GM18507 (cell line): ENCODE data around the gene VIPR1.
"Not testable (repeated sequence)": the region's sequence is repeated elsewhere in the genome, so short reads cannot be mapped to it uniquely, and the experiment has no call there.

ENCODE experiments used
- DNase-seq: peaks from one replicate; pipeline ENCODE4 v3.0.0; 2011; ENCODE audit warnings: low read depth; ENCODE audit not compliant: insufficient read length; ENCODE audit errors: extremely low spot score
- FAIRE-seq: peaks from 2 replicates; lab custom pipeline; 2011; peaks lifted over from hg19 to GRCh38; lab: Jason Lieb, UNC

The VIPR1 gene

GRCh38 chr3:42552830-42553229 lies 50.4 kb downstream of the VIPR1 start:
- FAIRE-seq: no peak
- DNase-seq: no peak

GRCh38 chr3:42556089-42556632 lies 53.7 kb downstream of the VIPR1 start:
- FAIRE-seq: peak; percentile 65
- no peak for DNase-seq

DNA sequence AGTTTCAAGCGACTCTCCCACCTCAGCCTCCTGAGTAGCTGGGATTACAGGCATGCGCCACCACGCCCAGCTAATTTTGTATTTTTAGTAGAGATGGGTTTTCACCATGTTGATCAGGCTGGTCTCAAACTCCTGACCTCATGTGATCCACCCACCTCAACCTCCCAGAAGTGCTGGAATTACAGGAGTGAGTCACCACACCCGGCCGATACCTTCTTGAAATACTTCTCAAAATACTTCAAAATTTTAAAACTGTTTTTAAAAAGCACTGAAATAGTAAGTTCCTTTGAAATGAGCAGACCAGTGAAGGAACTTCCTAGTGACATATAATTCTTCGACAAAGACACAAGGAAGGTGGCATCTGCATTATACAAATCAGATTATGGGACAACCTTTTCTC lies 54.4 kb downstream of the VIPR1 start:
- not testable (repeated sequence) for DNase-seq, FAIRE-seq

DNA sequence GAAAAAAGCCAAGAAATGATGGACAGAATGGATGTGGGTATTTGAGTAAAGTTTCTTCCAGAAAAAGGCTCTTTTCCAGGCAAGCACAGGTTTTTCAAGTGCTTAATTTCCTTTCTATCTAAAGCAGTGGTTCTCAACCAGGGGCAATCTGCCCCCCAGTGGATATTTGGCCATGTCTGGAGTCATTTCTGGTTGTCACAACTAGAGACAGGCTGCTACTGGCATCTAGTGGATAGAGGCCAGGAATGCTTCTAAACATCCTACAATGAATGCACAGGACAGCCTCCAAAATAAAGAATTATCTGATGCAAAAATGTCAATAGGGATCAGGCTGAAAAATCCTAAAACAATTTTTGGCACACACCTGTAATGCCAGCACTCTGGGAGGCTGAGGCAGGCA lies 55.4 kb downstream of the VIPR1 start:
- no peak for DNase-seq
- FAIRE-seq: no peak

GRCh38 chr3:42562047-42562907 lies 59.8 kb downstream of the VIPR1 start:
- no peak for DNase-seq
- no peak for FAIRE-seq

- no peak for FAIRE-seq
- no peak for DNase-seq
These were observed 67.2 kb downstream of the VIPR1 start for GRCh38 chr3:42569593-42570142.

GRCh38 chr3:42572278-42572677 lies 69.8 kb downstream of the VIPR1 start:
- FAIRE-seq: peak; percentile 74
- no peak for DNase-seq

- DNase-seq (no peak), FAIRE-seq (no peak)
These were observed 72.8 kb downstream of the VIPR1 start for GRCh38 chr3:42575137-42575741.

DNA sequence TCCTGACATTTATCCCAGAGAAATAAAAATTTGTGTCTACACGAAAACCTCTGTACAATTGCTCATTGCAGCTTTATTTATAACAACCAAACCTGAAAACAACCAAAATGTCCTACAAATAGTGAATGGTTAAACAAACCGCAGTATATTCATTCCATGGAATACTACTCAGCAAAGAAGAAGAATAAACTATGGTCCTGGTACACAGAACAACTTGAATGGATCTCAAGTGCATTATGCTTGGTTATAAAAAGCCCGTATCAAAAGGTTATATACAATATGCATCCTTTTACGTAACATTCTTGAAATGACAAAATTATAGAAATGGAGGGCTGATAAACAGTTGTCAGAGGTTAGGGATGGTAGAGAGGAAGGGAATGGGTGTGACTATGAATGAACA lies 75.6 kb downstream of the VIPR1 start:
- no peak for FAIRE-seq
- no peak for DNase-seq

DNA sequence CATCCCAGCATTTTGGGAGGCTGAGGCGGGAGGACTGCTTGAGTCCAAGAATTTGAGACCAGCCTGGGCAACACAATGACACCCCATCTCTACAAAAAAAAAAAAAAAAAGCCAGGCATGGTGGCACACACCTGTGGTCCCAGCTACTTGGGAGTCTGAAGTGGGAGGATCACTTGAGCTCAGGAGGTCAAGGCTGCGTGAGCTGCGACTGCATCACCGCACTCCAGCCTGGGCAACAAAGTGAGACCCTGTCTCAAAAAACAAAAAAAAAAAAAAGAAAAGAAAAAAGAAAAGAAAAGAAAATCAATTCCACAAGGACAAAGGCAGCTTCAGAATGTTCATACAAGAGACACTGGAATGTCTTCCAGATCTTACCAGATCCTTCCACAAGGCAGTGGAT lies 76.9 kb downstream of the VIPR1 start:
- FAIRE-seq: not testable (repeated sequence)

DNA sequence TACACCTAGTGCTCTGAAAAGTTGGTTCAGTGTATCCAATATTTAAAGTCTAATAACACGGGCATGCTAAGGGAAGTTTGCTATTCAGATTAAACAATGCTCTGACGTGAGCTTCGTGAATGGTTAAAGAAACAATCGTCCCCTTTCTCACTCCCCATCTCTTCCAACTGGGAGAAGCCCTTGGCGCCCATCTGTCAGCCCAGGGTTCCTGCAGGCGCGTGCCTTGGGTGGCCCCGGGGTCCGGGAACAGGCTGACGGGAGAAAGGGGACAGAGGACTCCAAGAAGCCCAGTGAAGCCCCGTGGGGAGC lies 78.9 kb downstream of the VIPR1 start:
- DNase-seq (no peak), FAIRE-seq (no peak)

More for the DNA sequence above, 76.9 kb downstream of the VIPR1 start:
- DNase-seq: not testable (repeated sequence)

DNA sequence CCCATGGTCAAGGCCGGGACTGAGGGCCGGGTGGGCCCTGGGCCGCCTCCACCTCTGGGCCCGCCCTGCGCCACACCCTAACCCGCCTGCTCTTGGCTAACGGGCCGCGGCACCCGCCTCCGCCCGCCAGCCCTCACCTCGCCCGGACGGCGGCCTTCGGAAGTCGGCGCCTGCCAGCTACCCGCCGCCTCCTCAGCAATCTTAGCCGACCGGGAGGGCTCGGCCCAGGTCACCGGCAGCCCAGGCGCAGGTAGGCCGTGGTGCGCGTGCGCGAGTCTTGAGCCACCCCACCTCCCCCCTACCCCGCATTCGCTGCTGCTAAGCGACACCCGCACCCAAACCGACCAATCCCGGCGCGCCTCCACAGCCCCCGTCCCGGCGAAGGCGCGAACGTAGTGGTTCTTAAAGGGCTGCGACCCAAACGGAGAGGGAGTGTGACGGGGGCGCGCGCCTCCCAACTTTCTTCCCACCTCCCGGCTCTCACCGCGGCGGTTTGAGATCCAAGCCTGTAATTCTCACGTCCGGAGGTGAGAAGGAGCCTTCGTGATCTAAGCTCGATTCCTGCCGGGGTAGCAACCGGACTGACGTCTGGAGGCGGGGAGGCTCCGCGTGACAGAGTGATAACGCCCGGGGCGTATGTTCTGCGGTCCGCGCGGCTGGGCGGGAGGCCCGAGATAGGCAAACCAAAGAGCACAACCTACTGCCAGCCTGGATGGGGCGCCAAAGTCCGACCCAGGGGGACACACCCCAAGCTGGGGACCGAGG lies 79.4 kb downstream of the VIPR1 start, which contains the start of gene SEC22C:
SEC22C (minus strand) TSS at position 259 of the 765 bp plus-strand sequence. CDS start 12,921 bp downstream, outside the sequence.
- FAIRE-seq: peak; percentile 93
- peak; percentile 99 for DNase-seq

GRCh38 chr3:42582474-42583070 lies 80.1 kb downstream of the VIPR1 start:
- DNase-seq: no peak
- no peak for FAIRE-seq
